GM19240 (cell line): ENCODE results near the gene FAM131C.
"Not testable (repeated sequence)": the region's sequence is repeated elsewhere in the genome, so short reads cannot be mapped to it uniquely, and the experiment has no call there.

Experiments used
- DNase-seq: peaks from one replicate; pipeline ENCODE4 v3.0.0; 2011; ENCODE audit warnings: low spot score; ENCODE audit not compliant: insufficient read length

The FAM131C gene

GRCh38 chr1:16073490-16074119 is at the start of gene FAM131C:
Gene FAM131C (minus strand): TSS chr1:16073651. CDS start chr1:16073442, 209 bp downstream.
- no peak for DNase-seq

DNA sequence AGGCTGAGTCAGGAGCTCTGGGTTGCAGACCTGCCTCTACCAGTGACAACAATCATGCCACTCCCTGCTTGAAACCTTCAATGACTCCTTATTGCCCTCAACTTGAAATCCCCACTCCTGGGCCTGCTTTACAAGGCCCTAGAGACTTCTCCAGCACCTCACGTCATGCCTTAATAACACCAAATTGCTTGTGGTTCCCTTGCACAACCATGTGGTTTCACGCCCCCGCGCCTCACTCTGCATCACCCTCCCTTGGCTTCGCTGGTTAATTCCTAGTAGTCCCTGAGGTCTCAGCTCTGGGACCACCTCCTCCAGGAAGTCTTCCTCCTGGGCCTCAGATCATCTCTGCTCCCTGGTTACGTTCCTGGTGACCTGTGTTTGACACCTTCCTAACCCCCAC is 49.5 kb upstream of the FAM131C start:
- DNase-seq: no peak

DNA sequence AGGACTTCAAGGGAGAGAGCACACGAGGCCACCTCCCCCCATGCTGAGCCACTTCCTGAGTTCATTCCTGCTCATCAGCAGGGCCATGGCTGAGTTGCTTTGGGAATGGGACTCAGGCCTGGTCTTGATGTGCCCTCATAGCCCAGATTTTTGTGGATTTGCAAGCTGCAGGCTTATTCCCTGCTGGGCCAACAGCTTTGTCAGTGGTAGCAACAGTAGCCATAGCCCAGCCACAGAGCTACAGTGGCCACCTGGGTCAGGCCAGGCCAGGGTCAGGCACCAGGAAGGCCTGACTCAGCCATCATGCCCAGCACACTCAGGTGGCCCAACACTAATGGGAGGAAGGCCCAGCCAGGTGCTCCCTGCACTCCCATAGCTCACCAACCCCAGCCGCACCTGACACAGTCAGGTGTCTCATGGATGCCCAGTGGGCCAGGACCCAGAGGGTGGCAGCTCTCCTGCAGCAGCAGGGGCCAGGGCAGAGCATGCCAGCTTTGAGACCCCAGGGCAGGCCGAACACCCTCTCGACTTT is 49.0 kb upstream of the FAM131C start:
- DNase-seq: no peak

DNA sequence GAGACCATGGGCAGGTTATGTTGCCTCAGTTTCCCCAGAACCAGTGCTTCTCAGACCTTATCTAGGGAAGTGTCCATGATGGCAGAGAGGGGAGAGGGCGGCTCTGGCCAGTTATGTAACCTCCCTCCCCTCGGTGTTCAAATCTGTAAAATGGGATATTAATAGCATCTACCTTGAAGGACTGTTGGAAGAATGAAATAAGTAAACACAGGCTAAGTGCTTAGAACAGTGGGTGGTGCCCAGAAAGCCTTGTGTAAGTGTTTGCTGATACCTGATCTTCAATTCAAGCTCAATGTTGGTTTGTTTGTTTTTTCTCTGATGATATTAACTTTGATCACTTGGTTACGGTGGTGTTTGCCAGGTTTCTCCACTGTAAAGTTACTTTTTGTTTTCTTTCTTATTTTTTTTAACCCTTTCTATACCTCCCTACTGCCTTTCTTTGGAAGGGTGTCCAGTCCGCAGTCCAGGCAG is 47.5 kb upstream of the FAM131C start:
- DNase-seq: no peak

GRCh38 chr1:16120407-16120806 is 47.0 kb upstream of the FAM131C start:
- DNase-seq: no peak

DNA sequence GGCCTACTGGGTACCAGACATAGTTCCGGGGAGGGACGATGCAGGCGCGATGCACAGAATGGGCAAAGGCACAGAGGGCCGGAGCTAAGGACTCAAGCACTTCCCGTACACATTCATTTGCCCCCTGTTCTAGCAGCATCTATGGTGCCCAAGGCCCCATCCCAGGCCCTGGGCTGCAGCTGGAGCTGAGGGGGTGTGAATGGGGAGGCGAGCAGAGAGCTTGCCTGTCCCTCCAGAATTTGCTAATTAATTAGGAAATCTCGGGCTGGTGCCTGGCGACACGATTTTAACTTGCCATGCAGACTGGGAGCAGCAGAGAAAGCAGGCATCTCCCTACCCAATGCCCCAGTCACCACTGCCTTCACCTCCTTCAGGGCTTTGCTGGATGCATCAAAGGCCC is 46.5 kb upstream of the FAM131C start:
- no peak for DNase-seq

- DNase-seq: no peak
These were observed 46.1 kb upstream of the FAM131C start for GRCh38 chr1:16119504-16119903.

DNA sequence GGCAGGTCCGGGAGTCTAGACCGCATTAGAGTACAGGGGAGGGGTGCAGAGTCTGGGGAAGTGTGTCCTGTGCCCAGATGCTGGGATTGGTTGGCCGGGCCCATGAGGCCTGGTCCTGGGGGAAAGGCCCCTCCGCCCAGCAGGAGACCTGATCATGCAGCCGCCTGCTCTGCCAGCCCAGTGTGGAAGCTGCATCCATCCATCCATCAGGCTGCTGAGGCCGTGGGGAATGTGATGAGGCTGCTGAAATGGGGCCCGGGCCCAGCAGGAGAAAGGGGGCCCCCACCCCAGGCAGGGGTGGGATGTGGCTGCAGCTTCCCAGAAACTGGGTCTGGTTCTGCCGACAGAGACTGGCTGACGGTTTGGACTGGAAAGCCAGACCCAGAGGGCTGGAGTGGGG is 45.3 kb upstream of the FAM131C start:
- no peak for DNase-seq

- no peak for DNase-seq
These were observed 44.5 kb upstream of the FAM131C start for GRCh38 chr1:16117936-16118335.

DNA sequence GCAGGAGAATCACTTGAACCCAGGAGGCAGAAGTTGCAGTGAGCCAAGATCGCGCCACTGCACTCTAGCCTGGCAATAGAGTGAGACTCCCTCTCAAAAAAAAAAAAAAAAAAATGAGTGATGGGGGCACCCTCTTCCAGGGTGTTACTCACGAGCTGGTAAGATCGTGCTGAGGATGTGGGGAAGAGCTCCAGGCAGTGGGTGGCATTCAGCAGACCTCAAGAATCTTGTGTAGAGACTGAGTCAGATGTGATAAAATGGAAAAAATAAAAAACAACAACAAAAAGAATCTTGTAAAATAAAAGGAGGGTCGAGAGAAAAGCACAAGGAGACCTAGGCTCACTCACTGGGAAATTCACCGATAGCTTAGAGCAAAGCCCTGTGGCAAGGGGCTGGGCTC is 43.9 kb upstream of the FAM131C start:
- no peak for DNase-seq

GRCh38 chr1:16116625-16117024 is 43.2 kb upstream of the FAM131C start:
- no peak for DNase-seq

DNA sequence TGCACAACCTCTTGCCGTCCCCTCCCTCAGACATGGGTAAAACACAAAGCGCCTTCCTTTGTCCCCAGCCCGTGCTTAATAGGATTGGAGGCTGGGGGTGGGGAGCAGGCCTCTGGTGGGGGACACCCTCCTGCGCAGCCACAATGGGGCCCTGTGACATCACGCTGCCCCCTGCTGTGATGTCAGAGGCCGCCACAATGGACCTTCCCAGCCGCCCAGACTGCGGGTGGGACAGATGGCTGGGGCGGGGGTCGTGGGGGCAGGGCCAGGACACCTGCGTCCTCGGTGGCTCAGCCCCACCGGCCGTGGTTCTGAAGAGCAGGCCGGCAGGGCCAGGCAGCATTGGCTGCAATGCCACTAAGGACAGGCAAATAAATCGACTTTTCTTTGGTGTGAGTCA is 42.6 kb upstream of the FAM131C start:
- DNase-seq: no peak

- DNase-seq: no peak
These were observed 42.1 kb upstream of the FAM131C start for GRCh38 chr1:16115468-16115983.

GRCh38 chr1:16114527-16115467 is 41.3 kb upstream of the FAM131C start:
- DNase-seq: no peak

DNA sequence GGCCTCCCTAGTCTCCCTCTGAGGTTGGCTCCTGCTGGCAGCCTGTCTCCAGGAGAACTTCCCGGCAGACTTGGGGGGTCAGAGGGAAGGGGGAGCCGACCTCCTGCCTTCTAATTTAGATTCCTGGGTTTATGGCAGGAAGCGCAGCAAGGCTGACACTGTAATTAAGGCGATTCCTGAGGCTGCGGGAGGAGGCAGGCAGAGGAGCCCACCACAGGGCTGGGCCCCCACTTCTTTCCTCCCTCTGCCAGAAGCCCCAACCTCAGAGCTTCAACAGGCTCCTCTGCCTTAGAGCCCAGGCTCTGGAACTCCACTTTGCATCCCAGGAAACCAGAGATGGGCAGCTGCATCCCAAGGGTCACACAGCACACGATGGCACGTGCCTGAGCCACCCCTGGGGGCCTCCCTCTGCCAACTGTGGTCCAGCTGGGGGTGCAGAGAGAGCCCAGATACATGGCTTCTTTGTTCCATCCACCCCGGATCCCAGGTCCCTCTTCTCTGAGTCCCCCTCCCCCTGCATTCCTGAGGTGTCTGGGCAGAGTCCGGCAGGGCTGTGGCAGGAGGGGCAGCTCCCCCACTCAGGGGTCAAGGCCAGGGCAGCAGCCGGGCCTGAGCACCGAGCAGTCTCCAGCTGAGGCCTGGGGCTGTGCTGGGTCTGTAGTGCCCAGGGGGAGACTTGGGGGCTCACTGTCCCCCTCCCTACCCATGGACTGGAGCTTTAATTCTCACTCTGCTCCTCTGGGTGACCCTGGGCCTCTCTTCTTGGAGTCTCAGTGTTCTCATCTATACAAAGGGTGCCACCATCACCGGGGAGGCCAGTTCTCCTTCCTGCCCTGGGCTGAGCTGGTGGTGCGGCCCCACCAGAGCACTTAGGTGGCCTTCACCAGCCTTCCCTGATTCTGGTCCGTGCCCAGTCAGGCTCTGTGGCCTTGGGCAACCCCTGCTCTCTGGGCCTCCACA is 39.4 kb upstream of the FAM131C start:
- no peak for DNase-seq

- no peak for DNase-seq
These were observed 38.5 kb upstream of the FAM131C start for GRCh38 chr1:16111771-16112595.

GRCh38 chr1:16110884-16111283 is 37.4 kb upstream of the FAM131C start:
- no peak for DNase-seq

DNA sequence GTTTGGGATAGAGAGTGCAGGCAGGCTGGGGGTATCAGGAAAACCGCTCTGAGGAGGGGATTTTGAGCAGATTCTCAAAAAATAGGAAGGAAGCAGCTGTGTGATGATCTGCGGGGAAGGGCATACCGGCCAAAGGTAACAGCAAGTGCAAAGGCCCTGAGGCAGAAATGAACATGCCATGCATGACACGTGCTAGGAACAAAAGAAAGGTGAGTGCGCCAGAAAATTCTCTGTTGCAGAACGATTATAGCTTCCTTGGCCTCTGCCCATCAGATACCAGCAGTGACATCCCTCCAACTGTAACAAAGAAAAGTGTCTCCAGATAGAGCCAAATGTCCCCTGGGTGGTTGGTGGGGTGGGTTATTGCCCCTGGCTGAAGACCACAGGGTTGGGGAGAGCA is 37.0 kb upstream of the FAM131C start:
- no peak for DNase-seq

DNA sequence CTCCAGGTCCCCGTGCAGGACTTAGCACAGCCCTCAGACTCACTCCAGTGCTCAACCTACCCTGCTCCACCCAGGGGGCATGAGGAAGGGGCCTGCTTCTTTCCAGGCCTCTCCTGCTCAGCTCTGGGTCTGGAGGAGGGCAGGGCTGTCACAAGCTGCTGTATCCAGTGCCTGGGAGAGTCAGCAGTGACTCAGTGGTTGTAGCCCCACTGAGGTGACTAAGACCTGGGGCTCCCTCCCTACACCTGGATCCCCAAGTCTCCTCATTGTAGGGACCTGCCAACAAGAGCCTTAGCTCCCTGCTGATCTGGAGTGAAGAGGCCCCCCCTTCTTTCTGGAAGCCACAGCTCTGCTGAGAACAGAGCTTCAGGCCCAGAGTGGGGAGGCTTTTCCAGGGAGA is 36.1 kb upstream of the FAM131C start:
- no peak for DNase-seq

GRCh38 chr1:16107039-16107438 is 33.6 kb upstream of the FAM131C start:
- not testable (repeated sequence) for DNase-seq
